Measurements from ENCODE around the gene HOXA5.

HOXA5 gene

GRCh38 chr7:27179030-27179429, 35.5 kb upstream of the HOXA5 start:
- Histone ChIP-seq H3K4me2 (ENCODE audit: low read depth, low read length) (no peak overlapping the region), H3K27me3 (replicated peaks; ENCODE audit: insufficient read depth, low read length) (peaks cover 62% of the 10 kb centered on the region), H3K36me3 (replicated peaks; ENCODE audit: insufficient read depth, low read length) (no peaks in the 10 kb centered on the region), H4K20me1 (ENCODE audit: insufficient read depth, low read length) (no peaks in the 10 kb centered on the region), H3K4me1 (ENCODE audit: low read length) (no peaks in the 10 kb centered on the region), H3K27ac (ENCODE audit: low read length) (no peak overlapping the region), H3K79me2 (ENCODE audit: low read length) (no peaks in the 10 kb centered on the region), H3K9me3 (replicated peaks; ENCODE audit: insufficient read depth, low read length) (no peaks in the 10 kb centered on the region), H2AFZ (ENCODE audit: low read length) (no peak overlapping the region), H3K9me2 (replicated peaks; ENCODE audit: insufficient read depth, low read length) (no peaks in the 10 kb centered on the region), H3K4me3 (ENCODE audit: low read length) (no peak overlapping the region), H3K9ac (ENCODE audit: low read length) (no peak overlapping the region), H3F3A (ENCODE audit: insufficient read depth, low read length) (no peaks in the 10 kb centered on the region)
- no peak for TF ChIP-seq EZH2 (optimal IDR thresholded peaks at IDR 0.05; ENCODE audit: low read depth, low read length)
- no peak for TF ChIP-seq EZH2phosphoT487 (IDR thresholded peaks at IDR 0.05; ENCODE audit: low read length)
- no peak for TF ChIP-seq CTCF (IDR thresholded peaks at IDR 0.05; ENCODE audit: low read length)
- no peak for DNase-seq

DNA sequence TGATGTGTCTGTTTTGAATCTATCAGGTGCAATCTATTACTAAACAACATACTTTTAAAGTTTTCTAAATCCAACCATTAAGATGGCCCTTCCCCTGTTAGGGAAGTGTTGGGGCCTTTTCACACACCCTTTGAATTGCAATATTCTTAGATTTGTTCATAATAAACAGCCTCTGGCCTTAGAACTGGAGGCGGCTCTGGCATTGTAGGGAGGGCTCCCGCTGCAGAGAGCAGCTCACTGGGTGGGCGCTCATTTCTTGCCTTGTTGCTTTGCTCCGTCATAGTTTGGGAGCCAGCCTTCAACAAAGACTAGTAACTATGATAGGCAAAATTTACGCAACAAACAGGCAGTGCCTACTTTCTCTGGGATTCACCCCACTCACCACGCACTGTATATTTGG, 34.9 kb upstream of the HOXA5 start:
- TF ChIP-seq EZH2phosphoT487 (IDR thresholded peaks at IDR 0.05; ENCODE audit: low read length) (no peak), CTCF (IDR thresholded peaks at IDR 0.05; ENCODE audit: low read length) (no peak), EZH2 (optimal IDR thresholded peaks at IDR 0.05; ENCODE audit: low read depth, low read length) (no peak)
- Histone ChIP-seq H3K9me2 (replicated peaks; ENCODE audit: insufficient read depth, low read length) (no peaks in the 10 kb centered on the region), H3K4me3 (ENCODE audit: low read length) (no peak overlapping the region), H3K4me2 (ENCODE audit: low read depth, low read length) (no peak overlapping the region), H3K27me3 (replicated peaks; ENCODE audit: insufficient read depth, low read length) (peaks cover 62% of the 10 kb centered on the region), H3F3A (ENCODE audit: insufficient read depth, low read length) (no peaks in the 10 kb centered on the region), H3K4me1 (ENCODE audit: low read length) (no peaks in the 10 kb centered on the region), H3K27ac (ENCODE audit: low read length) (no peak overlapping the region), H3K36me3 (replicated peaks; ENCODE audit: insufficient read depth, low read length) (no peaks in the 10 kb centered on the region), H2AFZ (ENCODE audit: low read length) (no peak overlapping the region), H3K79me2 (ENCODE audit: low read length) (no peaks in the 10 kb centered on the region), H3K9me3 (replicated peaks; ENCODE audit: insufficient read depth, low read length) (no peaks in the 10 kb centered on the region), H4K20me1 (ENCODE audit: insufficient read depth, low read length) (no peaks in the 10 kb centered on the region), H3K9ac (ENCODE audit: low read length) (no peak overlapping the region)
- no peak for DNase-seq

- no peak overlapping the region for H2AFZ ChIP-seq (ENCODE audit: low read length)
- no peaks in the 10 kb centered on the region for H3F3A ChIP-seq (ENCODE audit: insufficient read depth, low read length)
- DNase-seq = no peak
- peaks cover 62% of the 10 kb centered on the region for H3K27me3 ChIP-seq (replicated peaks; ENCODE audit: insufficient read depth, low read length)
- H4K20me1 ChIP-seq (ENCODE audit: insufficient read depth, low read length) = no peaks in the 10 kb centered on the region
- no peaks in the 10 kb centered on the region for H3K79me2 ChIP-seq (ENCODE audit: low read length)
- no peak overlapping the region for H3K27ac ChIP-seq (ENCODE audit: low read length)
- no peaks in the 10 kb centered on the region for H3K9me3 ChIP-seq (replicated peaks; ENCODE audit: insufficient read depth, low read length)
- TF ChIP-seq EZH2phosphoT487 (IDR thresholded peaks at IDR 0.05; ENCODE audit: low read length) = no peak
- TF ChIP-seq CTCF (IDR thresholded peaks at IDR 0.05; ENCODE audit: low read length) = no peak
- TF ChIP-seq EZH2 (optimal IDR thresholded peaks at IDR 0.05; ENCODE audit: low read depth, low read length) = no peak
- H3K4me1 ChIP-seq (ENCODE audit: low read length) = 0 out of 2 replicates have a peak, but pooled peaks cover under 1% of the 10 kb centered on the region
- no peaks in the 10 kb centered on the region for H3K36me3 ChIP-seq (replicated peaks; ENCODE audit: insufficient read depth, low read length)
- no peaks in the 10 kb centered on the region for H3K9me2 ChIP-seq (replicated peaks; ENCODE audit: insufficient read depth, low read length)
- H3K9ac ChIP-seq (ENCODE audit: low read length) = no peak overlapping the region
- no peak overlapping the region for H3K4me2 ChIP-seq (ENCODE audit: low read depth, low read length)
- H3K4me3 ChIP-seq (ENCODE audit: low read length) = no peak overlapping the region
Observed at GRCh38 chr7:27177795-27178320, 34.4 kb upstream of the HOXA5 start.

Measured in MM.1S (cell line).